Smooth muscle cell (in vitro differentiated cells): ENCODE measurements around the gene VPS8. TPM values are rescaled to one million over a fixed set of nuclear protein-coding genes. Genes with fewer than 3 reads are reported as not detected.

Experiments
- DNase-seq: peaks from one replicate; lab custom pipeline; 2025; ENCODE audit not compliant: unreplicated experiment; lab: John Stamatoyannopoulos, UW
- H2AFZ ChIP-seq: fragments of 200-600 bp; sonication (generic); 2 replicates; pipeline ENCODE4 v1.6.0; 2016; ENCODE audit warnings: antibody characterized with exemption, low read depth, mild to moderate bottlenecking
- H3F3A ChIP-seq: fragments of 200-600 bp; sonication (generic); 2 replicates; pipeline ENCODE4 v1.6.0; 2017; ENCODE audit warnings: antibody characterized with exemption, low read depth
- H3K27ac ChIP-seq: fragments of 200-600 bp; sonication (generic); 2 replicates; pipeline ENCODE4 v1.5.1; 2016; ENCODE audit warnings: low read depth, mild to moderate bottlenecking
- H3K27me3 ChIP-seq: fragments of 200-600 bp; sonication (generic); 2 replicates; pipeline ENCODE4 v1.6.1; 2016; ENCODE audit warnings: low read depth, mild to moderate bottlenecking
- H3K36me3 ChIP-seq: fragments of 200-600 bp; sonication (generic); 2 replicates; pipeline ENCODE4 v1.5.1; 2016; ENCODE audit warnings: low read depth
- H3K4me1 ChIP-seq: fragments of 200-600 bp; sonication (generic); 2 replicates; pipeline ENCODE4 v1.5.1; 2016; ENCODE audit warnings: low read depth
- H3K4me2 ChIP-seq: fragments of 200-600 bp; sonication (generic); 2 replicates; pipeline ENCODE4 v1.6.0; 2016; ENCODE audit warnings: mild to moderate bottlenecking
- H3K4me3 ChIP-seq: fragments of 200-600 bp; sonication (generic); 2 replicates; pipeline ENCODE4 v1.5.1; 2016; ENCODE audit warnings: mild to moderate bottlenecking
- H3K79me2 ChIP-seq: fragments of 200-600 bp; sonication (generic); 2 replicates; pipeline ENCODE4 v1.6.0; 2016; ENCODE audit warnings: low read depth, mild to moderate bottlenecking
- H3K9ac ChIP-seq: fragments of 200-600 bp; sonication (generic); 2 replicates; pipeline ENCODE4 v1.6.0; 2016; ENCODE audit warnings: low read depth
- H3K9me3 ChIP-seq: fragments of 200-600 bp; sonication (generic); replicated peaks from 2 replicates; pipeline ENCODE4 v1.5.1; 2016; ENCODE audit warnings: low read depth
- H4K20me1 ChIP-seq: fragments of 200-600 bp; sonication (generic); 2 replicates; pipeline ENCODE4 v1.6.0; 2016; ENCODE audit warnings: low read depth
- WGBS: methylation state at CpG from one replicate; pipeline ENCODE4 v1.1.7; 2016; ENCODE audit warnings: low lambda C conversion rate; 5-methylcytosine and 5-hydroxymethylcytosine counted together
- polyA plus RNA-seq: library from polyadenylated mRNA; unstranded; fragments of >200 nt; fragmentation: Nextera tagmentation; extraction: Ambion mirVana; gene quantifications from 2 replicates; pipeline ENCODE4 v1.2.1, GENCODE V29; 2016
- total RNA-seq: library from RNA; depleted of rRNA; stranded (reverse); fragments of >200 nt; gene quantifications from 2 replicates; pipeline ENCODE4 v1.2.3, GENCODE V29; 2014
- TF ChIP-seq, protein P1 (sequence below): fragments of 200-600 bp; sonication (generic); IDR thresholded peaks from 2 replicates; pipeline ENCODE4 v1.5.1; 2017; ENCODE audit warnings: borderline replicate concordance, mild to moderate bottlenecking, antibody characterized with exemption; ENCODE audit not compliant: insufficient read depth, poor library complexity, severe bottlenecking

Gene VPS8
- total and polyA plus RNA-seq, 2 experiments from 2014 or later = 16.1 to 53.9 TPM

DNA sequence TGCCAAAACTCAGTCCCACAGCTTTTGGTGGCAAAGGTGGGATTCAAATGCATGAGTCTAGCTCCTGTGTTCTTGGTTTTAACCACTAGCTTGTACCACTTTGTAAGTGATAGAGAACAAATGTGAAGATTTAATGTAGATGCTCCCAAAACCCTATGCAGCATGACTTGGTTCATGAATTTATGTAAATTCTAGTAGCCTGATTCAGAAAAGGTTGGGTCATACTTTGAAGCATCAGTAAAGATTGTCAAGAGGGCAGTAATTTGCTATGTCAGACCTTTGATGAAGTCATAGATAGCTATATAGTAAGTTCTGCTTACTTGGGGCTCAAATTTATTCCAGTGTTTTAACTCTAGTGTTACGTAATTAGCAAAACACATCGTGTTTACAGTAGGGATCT is 75.6 kb downstream of the VPS8 start:
- Histone ChIP-seq H4K20me1 (no peaks in the 10 kb centered on the region), H3K4me2 (no peak overlapping the region), H3K36me3 (no peaks in the 10 kb centered on the region), H2AFZ (no peak overlapping the region), H3F3A (no peaks in the 10 kb centered on the region), H3K4me1 (no peaks in the 10 kb centered on the region), H3K27ac (no peak overlapping the region), H3K4me3 (no peak overlapping the region), H3K79me2 (no peaks in the 10 kb centered on the region), H3K27me3 (no peaks in the 10 kb centered on the region), H3K9ac (no peak overlapping the region), H3K9me3 (no peaks in the 10 kb centered on the region)
- TF ChIP-seq, protein P1, sequence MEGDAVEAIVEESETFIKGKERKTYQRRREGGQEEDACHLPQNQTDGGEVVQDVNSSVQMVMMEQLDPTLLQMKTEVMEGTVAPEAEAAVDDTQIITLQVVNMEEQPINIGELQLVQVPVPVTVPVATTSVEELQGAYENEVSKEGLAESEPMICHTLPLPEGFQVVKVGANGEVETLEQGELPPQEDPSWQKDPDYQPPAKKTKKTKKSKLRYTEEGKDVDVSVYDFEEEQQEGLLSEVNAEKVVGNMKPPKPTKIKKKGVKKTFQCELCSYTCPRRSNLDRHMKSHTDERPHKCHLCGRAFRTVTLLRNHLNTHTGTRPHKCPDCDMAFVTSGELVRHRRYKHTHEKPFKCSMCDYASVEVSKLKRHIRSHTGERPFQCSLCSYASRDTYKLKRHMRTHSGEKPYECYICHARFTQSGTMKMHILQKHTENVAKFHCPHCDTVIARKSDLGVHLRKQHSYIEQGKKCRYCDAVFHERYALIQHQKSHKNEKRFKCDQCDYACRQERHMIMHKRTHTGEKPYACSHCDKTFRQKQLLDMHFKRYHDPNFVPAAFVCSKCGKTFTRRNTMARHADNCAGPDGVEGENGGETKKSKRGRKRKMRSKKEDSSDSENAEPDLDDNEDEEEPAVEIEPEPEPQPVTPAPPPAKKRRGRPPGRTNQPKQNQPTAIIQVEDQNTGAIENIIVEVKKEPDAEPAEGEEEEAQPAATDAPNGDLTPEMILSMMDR = no peak
- WGBS = 98% methylated on average over 2 of the region's 2 CpGs
- DNase-seq = no peak

DNA sequence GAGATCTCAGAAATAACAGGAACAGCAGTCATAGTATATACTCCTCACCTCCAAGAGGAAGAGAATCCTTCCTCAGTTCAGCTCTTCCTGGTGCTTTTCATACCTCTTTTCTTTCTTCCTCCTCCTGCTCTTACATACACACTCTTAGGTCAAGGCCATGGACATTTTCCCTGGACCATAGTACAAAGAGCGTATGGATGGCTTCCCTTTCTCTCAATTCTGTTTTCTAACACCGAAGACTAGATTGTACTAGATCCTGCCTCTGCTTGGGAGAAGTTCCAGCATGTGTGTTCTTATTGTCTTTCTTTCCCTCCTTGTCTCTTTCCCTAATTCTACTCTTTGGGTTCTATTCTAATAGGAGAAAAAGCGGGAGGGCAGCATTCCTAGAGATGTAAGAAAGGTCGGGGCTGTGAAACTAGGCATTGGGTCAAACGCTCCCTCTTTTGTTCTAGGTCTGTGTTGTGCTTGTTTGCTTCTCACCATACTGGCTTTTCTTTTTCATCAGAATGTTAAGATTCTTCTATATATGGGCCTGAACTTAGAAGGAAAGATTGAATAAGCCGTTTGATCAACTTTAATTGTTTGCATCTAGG is 77.4 kb downstream of the VPS8 start:
- no peaks in the 10 kb centered on the region for H3K79me2 ChIP-seq
- H3K4me2 ChIP-seq = no peak overlapping the region
- no peak for DNase-seq
- TF ChIP-seq, protein P1 = no peak
- H3K27me3 ChIP-seq = no peaks in the 10 kb centered on the region
- no peaks in the 10 kb centered on the region for H3K4me1 ChIP-seq
- no peak overlapping the region for H3K4me3 ChIP-seq
- H3F3A ChIP-seq = no peaks in the 10 kb centered on the region
- H2AFZ ChIP-seq = no peak overlapping the region
- no peaks in the 10 kb centered on the region for H3K36me3 ChIP-seq
- WGBS = 83% methylated on average over 6 of the region's 6 CpGs
- H3K27ac ChIP-seq = no peak overlapping the region
- no peaks in the 10 kb centered on the region for H3K9me3 ChIP-seq
- H3K9ac ChIP-seq = no peak overlapping the region
- no peaks in the 10 kb centered on the region for H4K20me1 ChIP-seq

DNA sequence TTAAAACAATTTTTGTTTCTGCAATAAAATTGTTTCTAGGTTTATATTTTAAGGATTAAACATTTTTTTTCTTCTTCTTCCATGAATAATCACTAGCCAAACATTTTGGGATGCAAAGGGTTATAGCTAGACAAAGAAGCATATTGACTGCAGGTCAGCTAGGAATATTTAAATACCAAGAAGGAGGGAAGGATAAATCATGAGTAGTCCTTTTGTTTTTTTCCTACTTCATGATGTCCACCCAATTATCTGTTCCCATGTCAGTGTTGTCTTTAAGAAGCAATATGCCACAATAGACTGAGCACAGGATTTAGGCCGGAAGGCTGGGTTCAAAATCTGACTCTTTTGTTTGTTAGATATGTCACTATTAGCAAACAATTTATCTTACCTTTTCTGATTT is 82.1 kb downstream of the VPS8 start:
- no peak overlapping the region for H2AFZ ChIP-seq
- no peaks in the 10 kb centered on the region for H4K20me1 ChIP-seq
- no peaks in the 10 kb centered on the region for H3F3A ChIP-seq
- 97% methylated on average over 1 of the region's 1 CpG for WGBS
- H3K4me1 ChIP-seq = no peaks in the 10 kb centered on the region
- H3K27me3 ChIP-seq = no peaks in the 10 kb centered on the region
- H3K4me2 ChIP-seq = no peak overlapping the region
- H3K4me3 ChIP-seq = no peak overlapping the region
- H3K9ac ChIP-seq = no peak overlapping the region
- peaks cover 4% of the 10 kb centered on the region for H3K36me3 ChIP-seq
- no peak for DNase-seq
- no peak overlapping the region for H3K27ac ChIP-seq
- TF ChIP-seq, protein P1 = no peak
- H3K9me3 ChIP-seq = no peaks in the 10 kb centered on the region
- no peaks in the 10 kb centered on the region for H3K79me2 ChIP-seq

DNA sequence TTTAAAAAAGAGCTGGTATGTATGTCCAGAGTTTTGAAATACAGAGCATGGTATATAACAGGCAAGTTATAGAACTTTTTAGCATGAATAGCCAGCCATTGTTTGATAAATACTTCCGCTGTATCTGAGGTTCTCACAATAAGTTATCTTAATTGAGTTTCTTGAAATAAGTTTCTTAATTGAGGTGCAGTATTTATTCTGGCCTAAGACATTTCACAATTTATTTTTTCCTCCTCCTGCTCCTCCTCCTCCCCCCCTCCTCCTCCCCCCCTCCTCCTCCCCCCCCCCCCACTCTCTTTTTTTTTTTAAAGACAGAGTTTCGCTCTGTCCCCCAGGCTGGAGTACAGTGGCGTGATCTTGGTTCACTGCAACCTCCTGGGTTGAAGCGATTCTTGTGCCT is 83.4 kb downstream of the VPS8 start:
- H3K27ac ChIP-seq = no peak overlapping the region
- H3K4me3 ChIP-seq = no peak overlapping the region
- no peaks in the 10 kb centered on the region for H4K20me1 ChIP-seq
- no peaks in the 10 kb centered on the region for H3F3A ChIP-seq
- no peaks in the 10 kb centered on the region for H3K27me3 ChIP-seq
- H3K79me2 ChIP-seq = no peaks in the 10 kb centered on the region
- H3K9ac ChIP-seq = no peak overlapping the region
- no peaks in the 10 kb centered on the region for H3K4me1 ChIP-seq
- H3K9me3 ChIP-seq = no peaks in the 10 kb centered on the region
- no peak for DNase-seq
- H2AFZ ChIP-seq = no peak overlapping the region
- 100% methylated on average over 3 of the region's 4 CpGs for WGBS
- peaks cover 4% of the 10 kb centered on the region for H3K36me3 ChIP-seq
- no peak overlapping the region for H3K4me2 ChIP-seq
- TF ChIP-seq, protein P1 = no peak
